HG03025 (cell line): ENCODE results near the gene MKI67.

Experiments used
- ATAC-seq: cut with Tn5 transposase; IDR thresholded peaks from one replicate; pipeline ENCODE4 v1.9.1; 2021; ENCODE audit warnings: mild to moderate bottlenecking, moderate library complexity; ENCODE audit not compliant: unreplicated experiment, low FRiP score

The MKI67 gene

DNA sequence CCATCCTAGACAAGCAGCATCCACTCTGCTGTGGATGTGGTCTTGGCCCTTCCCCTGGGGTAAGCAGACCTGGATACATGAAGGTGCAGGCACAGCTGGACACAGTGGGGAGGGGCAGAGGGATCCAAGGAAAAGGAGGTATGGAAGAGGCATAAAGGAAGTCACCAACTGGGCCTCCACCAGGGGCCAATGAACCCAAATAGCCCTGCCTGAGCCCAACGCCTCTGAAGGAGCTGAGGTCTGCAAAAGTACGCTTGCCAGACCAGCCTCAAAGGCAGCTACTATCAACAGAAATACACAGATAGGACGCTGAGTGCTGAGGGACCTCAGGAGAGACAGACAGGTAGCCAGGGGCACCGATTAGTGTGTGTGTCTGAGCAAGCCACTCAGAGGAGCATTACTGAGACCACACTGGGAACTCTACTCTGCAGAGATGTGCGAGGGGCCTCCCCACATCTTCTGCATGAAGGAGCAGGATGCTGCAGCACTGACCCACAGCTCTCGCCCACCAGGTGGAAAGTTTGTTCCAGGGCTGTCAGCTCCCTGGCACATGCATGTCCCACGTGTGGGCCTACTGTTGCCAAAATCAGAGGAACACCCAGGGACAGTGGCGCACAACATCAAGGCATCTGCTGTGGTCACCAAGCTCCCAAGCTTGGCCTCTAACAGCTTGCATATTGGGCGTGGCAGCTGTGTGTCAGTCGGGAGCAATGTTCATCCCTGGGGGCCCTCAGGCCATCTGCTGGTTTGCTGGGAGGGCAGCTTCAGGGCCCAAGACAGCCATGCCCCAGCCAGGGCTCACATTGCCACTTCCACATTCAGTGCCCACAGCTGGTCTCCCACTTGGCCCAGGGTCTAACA, 40.0 kb downstream of the MKI67 start:
- no peak for ATAC-seq

DNA sequence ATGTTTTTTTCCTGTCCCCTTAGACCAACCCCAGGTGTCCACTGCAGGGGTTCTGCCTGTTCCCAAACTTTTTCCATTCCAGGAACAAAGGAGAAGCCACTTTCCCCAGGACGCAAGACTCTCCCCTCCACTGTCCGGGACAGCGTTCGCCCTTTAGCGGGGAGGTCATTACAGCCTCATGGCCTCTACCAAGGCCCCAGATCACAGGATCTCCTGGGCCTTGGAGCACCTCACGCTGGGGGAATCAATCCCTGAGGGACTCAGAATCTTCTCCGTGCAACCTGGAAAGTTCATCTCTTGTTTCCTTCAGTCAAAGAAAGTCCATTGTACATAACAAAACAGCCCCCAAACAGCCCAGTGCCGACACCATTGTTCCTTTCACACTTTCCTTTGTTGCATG, 41.2 kb downstream of the MKI67 start:
- no peak for ATAC-seq

DNA sequence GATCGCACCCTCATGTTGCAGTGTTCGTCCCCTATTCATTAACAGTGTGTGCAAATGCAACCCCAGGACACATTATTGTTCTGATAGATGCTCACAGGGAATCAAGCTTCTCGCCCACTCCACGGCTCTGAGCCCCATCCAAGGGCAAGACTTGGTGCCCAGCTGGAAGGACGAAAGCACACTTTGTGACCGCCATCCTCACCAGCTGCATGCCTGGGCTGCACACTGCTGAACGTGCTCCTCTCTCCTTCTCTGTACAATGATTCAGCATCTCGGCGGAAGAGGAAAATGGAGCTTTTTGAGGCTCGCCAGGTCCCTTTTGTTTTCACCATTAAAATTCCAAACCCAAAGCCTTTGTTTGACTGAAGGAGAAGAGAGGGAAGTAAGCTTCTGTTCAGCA, 41.9 kb downstream of the MKI67 start:
- no peak for ATAC-seq

DNA sequence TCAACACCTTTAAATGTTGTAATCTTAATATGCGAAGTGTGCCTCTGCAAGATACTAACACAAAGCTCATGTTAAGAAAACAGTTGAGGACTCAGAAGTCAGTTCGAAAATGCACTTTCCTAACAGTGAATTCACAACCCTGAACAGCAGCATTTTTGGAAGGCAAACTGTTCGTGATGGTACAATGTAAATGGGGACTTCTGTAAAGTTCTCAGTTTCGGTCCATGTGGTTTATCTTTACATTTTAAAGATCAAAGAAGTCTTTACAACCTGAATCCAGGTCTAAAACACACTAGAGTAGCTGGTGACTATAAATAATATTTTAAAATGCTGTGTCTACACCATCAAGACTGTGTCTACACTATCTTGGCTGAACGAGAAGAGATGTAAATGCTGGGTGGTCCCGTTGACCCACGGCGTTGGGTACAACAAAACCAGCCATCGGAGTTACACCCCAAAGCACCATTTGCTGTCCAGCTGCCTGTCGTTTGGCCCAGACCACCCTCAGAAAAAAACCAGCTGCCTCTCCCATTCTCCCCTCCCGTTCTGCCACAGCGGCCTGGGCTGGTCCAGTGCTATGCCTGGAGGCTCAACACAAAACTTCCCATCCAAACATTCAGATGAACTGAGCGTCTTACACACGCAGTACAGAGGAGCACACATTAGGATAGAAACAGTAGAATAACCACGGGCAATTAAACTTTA, 42.9 kb downstream of the MKI67 start:
- no peak for ATAC-seq

DNA sequence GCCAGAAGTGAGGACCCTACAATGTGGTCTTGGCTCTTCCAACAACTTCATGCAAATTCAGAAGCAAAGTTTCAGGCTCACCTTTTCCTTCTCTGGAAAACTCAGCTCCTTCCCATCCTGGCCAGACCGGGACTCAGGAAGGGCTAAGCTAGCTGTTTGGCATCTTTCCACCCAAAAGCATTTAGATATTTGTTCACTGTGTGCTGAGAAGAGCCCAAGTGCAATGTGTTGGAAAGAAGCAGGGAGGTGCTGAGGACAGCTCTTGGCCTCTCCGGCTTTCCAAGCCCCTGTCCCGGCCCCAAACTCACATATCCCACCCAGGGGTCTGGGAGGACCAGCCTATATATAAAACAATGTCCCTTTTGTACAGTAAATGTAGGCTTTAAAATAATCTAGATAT, 44.5 kb downstream of the MKI67 start:
- no peak for ATAC-seq

- no peak for ATAC-seq
Measured at GRCh38 chr10:128081222-128081621, 45.0 kb downstream of the MKI67 start.

DNA sequence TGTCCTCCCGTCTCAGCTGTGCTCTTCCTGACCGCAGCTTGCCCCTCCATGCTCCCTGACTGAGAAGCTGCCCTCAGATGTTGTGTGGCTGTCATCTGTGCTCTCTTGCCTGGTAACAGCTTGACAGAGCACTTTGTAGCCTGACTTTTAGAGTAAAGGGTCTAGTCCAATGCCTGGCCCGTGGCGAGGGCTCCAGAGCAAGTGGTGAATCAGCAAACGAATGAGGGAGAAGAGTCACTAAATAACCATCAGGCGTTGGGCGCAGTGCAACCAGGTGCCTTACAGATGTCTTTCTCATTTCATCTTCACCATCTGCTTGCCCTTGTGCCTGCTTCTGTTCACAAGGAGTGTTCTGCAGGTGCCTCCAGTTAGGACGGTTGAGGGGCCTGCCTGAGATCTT, 45.6 kb downstream of the MKI67 start:
- ATAC-seq = no peak

- ATAC-seq = no peak
Measured at GRCh38 chr10:128080231-128080630, 46.0 kb downstream of the MKI67 start.

DNA sequence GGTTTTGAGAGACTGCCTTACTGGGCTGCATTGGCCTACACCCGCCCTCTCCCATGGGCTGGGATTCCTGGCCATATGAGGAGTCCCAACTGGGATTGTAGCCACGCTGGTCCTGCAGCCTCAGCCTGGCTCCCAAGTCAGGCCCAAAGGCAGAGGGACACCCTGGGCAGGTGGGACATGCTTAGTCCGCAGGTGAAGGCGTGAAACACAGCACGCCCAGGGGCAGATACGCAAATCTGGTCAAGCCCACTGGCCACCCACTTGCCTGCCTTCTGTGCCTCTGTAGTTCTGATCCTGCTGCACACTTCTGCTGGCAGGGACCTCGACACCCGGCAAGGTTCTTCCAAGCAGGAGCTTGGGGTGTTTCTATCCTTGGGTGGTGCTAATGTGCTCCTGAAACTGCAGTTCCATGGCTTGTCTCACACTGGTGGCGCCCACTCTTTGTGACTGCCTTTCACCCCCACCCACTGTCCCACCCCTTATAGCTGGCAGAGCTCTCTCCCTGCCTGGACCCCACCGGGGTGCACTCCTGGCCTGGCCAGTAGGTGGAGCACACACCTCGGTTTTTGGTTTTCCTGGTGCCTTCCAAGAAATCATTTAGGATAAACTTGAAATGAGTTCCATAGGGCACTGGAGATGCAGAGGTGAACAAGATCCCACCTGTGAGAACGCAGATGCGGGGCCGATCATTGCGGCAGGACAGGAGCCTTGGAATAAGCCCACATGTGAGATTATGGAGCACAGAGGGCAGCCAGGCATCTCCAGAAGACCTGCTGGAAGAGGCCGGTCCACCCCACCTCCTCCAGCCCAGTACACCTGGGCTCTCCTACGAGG, 47.9 kb downstream of the MKI67 start:
- no peak for ATAC-seq

- no peak for ATAC-seq
Measured at GRCh38 chr10:128077155-128077875, 48.9 kb downstream of the MKI67 start.

DNA sequence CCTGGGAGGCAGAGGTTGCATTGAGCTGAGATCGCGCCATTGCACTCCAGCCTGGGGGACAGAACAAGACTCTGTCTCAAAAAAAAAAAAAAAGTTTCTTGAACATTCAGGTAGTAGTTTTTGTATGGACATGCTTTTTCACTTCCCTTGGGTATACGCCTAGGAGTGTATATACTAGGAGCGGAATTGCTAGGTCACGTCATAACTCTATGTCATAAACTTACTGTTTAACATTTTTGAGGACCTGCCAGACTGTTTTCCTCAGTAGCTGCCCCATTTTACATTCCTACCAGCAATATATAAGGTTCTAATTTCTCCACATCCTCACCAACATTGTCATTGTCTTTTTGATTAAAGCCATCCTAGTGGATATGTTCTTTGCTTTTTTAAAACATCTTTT, 51.6 kb downstream of the MKI67 start:
- ATAC-seq = no peak

GRCh38 chr10:128073890-128074289, 52.3 kb downstream of the MKI67 start:
- no peak for ATAC-seq

DNA sequence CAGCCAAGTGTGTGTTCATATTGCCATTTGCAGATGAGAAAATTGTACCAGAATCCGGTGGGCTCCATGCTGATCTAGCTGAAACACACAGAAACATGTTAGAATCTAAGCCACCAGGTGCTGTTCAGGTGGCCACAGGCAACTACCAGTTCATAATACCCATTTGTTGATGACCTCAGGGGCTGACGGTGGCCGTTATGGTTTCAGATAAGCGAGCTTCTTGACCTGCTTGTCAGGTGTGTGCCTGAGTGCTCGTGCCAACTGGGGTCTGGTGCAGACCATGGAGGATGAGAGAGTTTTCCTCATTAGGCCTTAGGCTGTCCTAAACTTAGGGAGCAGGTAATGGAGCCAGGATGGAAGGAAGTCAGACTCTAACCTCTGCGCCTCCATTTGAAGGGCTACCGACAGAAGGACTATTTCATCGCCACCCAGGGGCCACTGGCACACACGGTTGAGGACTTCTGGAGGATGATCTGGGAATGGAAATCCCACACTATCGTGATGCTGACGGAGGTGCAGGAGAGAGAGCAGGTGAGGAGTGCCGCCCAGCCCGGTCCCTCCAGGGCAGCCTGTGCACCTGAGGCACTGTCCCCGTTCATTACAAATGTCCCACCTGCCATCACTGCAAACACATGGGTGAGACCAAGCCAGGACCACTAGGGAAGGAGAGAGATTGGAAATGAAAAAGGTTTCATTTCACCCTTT, 53.1 kb downstream of the MKI67 start:
- no peak for ATAC-seq

- ATAC-seq = no peak
Measured at GRCh38 chr10:128072046-128072445, 54.2 kb downstream of the MKI67 start.

DNA sequence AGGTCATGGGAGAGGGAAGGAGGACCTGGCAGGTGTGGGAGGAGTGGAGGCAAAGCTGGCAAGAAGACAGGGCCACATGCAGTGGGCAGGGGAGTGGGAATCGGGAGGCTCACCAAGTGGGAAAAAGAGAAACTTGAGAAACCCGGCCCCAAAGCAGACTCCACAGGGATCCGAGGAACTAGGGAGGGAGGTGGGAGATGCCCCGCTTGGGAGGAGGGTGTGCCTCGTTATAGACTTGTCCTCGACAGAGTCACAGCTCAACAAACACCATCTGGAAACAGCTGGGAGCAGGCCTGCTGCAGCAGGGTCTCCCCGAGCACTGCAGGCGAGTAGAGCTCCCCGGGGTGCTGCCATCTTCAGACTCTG, 54.8 kb downstream of the MKI67 start:
- ATAC-seq = no peak

DNA sequence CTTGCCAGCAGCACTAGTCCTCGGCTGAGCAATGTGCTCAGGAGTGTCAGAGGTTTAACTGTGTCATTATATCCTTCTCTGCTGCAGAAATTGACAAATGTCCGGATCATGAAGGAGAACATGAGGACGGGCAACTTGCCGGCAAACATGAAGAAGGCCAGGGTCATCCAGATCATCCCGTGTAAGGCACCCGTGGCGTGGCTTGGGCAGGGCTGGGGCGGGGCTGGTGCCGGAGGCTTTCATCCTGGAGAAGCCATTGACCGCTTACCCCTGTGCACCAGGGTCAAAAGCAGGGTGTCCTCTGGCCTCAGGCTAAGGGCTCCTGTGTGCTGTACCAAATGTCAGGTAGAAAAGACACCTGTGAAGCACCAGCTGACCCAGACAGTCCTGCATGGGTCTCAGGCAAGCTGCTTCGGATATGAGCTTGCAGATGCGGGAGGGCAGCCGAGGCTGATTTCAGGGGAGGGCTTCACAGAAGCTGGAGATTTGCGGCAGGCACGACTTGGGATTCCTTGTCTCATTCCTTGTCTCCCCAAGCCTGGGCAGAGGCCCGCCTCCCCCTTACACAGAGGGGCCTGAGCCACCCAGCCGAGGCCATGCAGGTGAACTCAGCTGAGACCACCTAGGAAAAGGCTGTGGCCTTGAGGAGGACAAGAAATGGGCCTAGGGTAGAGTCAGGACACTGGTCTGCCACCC, 55.4 kb downstream of the MKI67 start:
- ATAC-seq = no peak

- no peak for ATAC-seq
Measured at GRCh38 chr10:128070161-128070560, 56.1 kb downstream of the MKI67 start.

GRCh38 chr10:128069351-128070051, 56.7 kb downstream of the MKI67 start:
- no peak for ATAC-seq
